Left ventricle myocardium superior (tissue), 1 donor: ENCODE data around the gene SDC1. TPM values are rescaled to one million over a fixed set of nuclear protein-coding genes. Genes with fewer than 3 reads are reported as not detected.

Experiments used
- ATAC-seq: fragments of 200-7000 bp; cut with Tn5 transposase; one replicate; pipeline ENCODE4 v1.9.1; 2020; ENCODE audit warnings: mild to moderate bottlenecking, moderate library complexity
- DNase-seq: peaks from one replicate; pipeline ENCODE4 v3.0.0-alpha.2; 2020
- intact Hi-C: fragments of 100-400 bp; cut with micrococcal nuclease; formaldehyde crosslinking; loops from one replicate; pipeline ENCODE4 v1.11.0; 2022
- total RNA-seq: library from RNA; stranded (reverse); fragmentation: NEBNext Ultra II Directional; extraction: Animal tissue kit (Norgen Biotek cat#: 25700); gene quantifications from one replicate; pipeline ENCODE4 v1.2.1, GENCODE V29; 2021
- donor health status: DM: no; HTN: yes; CAD: no; lungs with severe emphysema.

SDC1 gene
- total RNA-seq, 1 donor from 2014 or later, result 0.42 TPM

DNA sequence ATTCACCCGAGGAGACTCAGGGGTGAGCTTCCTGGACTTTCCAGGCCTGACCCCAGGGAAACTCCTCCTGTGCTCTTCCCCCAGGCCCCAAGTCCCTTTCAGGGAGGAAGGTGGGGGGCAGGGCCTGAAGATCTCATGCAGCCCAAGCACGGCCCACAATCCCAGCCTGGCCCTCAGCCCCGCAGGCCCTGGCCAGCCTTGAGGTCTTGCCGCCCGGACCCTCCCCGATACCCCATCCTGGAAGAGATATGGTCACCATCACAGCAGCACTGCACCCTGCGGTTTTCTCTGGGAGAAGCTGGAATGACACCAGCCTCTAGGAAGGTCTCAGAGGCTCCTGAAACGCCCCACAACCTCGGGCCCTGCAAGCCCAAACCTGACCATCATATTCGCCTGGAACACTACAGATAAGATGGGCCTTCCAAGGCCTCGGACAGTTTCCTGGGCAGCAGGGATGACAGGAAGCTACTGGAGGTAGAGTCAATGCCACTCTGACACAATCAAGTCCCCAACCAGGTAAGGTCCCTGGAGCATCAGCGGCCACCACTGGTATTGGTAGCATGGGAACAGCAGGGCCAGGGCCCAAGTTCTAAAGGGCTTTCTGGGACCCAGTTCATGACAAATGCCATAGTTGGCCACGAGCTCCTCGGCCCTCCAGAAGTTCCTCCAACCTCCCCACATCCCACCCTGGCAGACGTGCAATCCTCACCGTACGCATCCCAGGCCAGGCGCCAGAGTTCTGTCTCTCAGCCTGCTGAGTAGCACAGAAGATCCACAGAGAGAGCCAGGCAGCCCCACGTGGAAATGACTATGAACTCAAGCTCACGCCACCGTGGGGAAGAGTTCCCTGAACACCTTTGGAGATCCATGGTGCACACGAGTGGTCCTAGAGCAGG is 8.6 kb downstream of the SDC1 start:
- intact Hi-C loops, result no loop called here
- ATAC-seq (no peak), DNase-seq (no peak)

DNA sequence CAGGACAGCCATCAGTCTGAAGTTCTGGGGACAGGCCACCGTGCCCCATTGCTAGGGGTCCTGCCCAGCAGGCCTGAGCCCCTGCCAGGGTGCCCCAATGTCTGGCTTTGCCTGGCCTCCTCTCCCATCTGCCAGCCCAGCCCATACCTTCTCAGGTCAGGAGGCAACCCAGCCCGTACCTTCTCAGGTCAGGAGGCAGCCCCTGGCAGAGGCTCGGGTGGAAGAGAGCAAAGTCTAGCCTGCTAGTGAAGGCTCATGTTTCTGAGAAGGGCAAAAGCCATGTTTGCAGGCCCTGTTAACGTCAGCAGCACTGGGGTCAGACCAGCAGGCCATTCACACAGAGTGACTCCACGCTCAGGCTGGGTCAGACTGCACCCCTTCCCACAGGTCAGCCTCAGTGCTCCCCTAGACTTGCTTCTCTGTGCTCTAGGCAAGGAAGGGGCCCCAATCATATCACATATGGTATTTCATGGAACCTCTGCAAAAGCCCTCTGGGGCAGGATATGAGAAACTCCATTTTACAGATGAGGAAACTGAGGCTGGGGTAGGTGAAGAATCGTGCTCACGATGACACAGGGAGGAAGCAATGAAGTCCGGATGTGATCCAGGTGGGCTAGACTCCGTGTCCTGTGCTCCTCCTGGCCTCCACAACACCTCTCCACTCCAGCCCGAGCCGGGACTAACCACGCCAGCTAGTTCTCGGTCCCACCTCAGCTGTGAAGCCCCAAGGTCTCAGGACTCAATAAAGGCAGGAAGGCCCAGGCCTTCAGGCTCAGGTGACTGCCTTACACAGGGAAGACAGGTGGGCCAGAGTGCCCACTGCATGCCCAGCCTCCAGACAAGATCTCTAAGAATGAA is 9.5 kb downstream of the SDC1 start:
- no peak for DNase-seq
- ATAC-seq, result no peak
- intact Hi-C loops, result no loop called here

DNA sequence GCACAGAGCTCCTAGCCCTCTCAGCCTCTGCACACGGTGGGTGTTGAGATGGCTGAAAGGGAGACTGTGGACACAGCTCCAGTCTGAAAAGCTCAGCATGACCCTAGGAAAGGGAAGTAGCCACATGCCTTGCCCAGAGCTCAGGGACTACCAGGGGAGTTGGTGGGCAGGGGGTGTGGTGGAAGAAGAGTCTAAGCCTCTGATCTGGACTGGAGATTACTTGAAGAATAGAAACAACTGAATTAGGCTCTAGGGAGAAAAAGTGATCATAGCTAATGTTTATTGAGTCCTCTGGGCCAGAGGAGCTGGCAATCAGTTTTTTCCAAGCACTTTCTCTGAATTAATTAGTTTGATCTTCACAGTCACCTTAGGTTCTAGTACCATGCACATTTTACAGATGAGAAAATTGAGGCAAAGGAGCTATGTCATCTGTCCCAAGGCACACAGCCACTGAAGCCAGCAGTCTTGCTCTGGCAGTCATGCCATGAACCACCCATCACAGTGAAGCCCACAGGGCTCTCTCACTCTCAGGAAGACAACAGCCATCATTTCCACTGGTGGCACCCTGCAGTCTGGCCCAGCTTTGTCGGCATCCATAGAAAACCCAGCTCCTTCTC is 10.3 kb downstream of the SDC1 start:
- DNase-seq (no peak), ATAC-seq (no peak)
- intact Hi-C loops, result no loop called here

DNA sequence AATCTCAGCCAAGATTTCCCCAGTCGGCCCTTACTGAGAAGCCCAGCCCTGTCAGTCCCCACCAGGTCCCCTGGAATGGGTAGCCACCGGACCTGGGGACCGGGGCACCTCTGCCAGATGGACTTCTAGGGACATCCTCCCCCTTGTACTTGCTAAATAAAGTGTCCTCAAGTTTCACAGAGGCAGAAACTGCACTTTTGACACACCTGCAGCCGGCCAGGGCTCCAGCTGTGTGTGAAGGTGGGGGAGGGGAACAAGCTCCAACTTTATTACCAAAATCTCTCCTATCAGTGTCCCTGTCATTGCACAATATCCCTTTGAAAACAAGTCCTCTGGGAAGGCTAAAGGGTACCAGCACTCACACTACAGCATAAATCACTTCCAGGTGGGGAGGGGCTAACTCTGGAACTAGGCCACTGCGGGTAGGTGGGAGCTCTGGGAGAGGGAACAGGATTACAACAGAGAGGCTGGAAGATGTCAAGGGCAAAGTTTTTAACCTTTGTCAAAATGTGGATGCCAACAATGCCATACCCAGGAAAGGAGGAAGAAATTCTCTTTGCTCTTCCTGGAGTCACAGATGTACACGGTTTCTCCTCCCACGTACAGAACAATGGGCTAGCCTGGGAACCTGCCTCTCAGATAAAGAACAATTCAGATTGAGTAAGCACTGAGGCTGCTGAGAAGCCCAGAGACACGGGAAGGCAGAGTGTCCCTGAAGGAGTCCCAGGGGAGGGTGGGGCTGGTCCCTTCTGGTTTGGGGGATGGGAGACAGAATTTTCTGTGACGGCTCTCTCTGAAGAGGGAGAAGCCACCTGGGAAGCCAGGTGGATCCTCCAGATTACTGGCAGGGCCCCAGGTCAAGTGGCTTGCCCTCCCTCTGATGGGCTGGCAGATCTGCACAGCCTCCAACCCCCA is 11.0 kb downstream of the SDC1 start:
- ATAC-seq, result no peak
- intact Hi-C loops, result no loop called here
- DNase-seq, result no peak

DNA sequence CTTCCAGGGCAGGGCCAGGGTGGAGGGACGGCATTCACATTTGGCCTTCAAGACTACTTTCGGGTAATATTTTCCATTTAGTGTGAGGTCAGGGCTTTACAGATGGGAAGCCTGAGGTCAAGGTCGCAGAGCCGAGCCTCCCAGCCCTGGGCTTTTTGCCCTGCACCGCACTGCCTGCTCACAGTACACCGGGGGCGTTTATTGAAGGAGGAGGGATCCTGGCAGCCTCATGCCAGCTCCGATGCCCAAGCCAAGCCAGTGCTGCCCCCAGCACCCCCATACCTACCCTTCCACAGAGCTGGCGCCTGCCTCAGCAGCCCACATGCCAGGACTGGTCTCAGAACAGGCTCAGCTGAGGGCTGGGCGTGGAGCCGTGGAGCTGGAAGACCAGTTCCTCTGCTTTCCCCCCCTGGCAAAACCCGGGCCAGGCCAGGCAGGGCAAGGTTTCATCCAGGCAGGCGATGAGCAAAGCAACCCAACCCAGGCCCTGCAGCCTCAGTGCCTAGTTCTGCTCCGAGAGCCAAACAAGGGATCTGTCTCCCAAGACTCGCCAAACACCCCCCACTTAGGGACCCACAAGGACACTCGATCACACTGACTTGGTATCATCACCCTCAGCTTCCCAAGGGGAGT is 11.9 kb downstream of the SDC1 start:
- DNase-seq (no peak), ATAC-seq (peak; percentile 22)
- intact Hi-C loops, result no loop called here

DNA sequence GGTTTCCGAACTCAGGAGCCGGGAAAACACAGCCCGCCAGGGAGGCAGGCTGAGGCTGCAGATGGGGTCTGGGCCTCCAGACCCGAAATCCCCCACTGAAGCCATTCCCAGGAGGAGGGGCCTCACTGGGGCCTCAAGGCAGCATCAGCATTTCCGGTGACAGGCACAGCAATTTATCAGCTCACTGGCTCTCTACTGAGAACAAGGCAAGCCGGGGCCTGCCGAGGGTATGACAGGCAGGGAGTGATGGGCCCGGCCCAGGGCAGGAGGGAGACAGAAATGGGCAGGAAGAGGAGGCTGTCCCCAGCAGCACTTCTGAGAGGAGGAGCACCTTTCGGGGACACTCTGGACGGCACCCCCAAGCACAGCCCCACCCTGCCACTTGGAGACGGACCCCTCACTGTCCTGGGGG is 12.5 kb downstream of the SDC1 start:
- no peak for DNase-seq
- peak; percentile 10 for ATAC-seq
- intact Hi-C loops, result no loop called here

DNA sequence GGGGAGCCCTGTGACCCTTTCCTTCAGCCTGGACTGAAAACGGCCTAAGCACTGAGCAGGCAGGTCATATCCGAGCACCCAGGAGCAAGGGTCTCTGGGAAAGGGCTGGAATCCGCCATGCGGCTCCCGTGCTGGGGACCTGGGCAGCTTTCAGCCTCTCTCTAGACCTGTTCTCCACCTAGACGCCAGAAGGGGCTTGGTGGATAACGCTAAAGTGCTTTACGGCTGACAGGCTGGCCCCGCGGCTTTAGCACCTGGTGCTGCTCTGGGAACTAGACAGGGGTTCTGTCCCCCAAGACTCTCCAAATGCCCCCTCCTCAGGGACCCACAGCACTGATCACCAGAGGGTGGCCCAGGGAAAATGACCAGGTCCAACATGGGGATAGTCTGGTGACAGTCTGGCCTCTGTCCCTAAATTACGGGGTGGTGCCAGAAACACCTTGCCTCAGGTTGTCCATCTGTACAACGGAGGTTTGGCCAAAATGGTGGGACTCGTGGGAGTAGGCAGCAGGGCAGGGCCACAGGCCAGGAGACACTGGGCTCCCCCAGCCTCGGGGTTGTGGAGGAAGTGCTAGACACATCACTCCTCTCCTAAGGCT is 13.0 kb downstream of the SDC1 start:
- ATAC-seq, result no peak
- intact Hi-C loops, result no loop called here
- DNase-seq, result no peak

DNA sequence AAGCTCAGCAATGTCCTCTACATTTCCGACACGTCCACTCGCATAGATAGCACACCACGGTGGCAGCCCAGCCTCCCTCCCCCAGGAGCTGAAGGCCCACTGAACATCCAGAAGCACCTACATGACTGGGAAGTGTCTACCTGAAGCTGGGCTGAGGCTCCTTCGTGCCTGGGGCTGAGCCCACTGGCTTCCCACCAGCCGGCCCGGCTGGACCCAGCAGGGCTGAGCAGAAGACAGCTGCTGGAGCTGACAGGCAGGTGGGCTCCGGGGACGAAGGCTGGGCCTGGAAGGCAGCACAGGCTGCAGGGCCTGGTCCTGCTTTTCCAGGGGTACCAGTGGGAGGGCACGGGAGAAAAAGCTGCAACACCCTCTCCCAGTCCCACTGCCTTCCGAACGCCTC is 13.5 kb downstream of the SDC1 start:
- no peak for ATAC-seq
- intact Hi-C loops, result no loop called here
- no peak for DNase-seq

DNA sequence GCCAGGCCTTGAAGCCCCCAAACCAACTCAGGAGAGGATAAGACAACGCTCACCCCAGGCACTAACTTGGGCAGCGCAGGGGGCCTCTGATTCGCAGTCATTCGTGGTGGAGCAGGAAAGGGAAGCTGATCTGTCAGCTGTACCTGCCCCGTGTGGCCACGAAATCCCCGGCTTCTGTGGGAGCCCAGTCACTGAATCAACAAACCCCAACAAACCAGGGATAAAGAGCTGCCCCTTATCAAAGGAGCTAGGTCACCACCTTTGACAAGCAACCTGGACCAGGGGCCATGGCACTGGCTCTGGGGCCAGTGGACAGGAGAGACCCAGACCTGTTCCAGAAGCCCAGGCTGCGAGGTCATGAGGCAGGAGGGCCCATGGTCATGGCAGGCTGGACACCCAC is 14.5 kb downstream of the SDC1 start:
- no peak for ATAC-seq
- intact Hi-C loops, result no loop called here
- no peak for DNase-seq

DNA sequence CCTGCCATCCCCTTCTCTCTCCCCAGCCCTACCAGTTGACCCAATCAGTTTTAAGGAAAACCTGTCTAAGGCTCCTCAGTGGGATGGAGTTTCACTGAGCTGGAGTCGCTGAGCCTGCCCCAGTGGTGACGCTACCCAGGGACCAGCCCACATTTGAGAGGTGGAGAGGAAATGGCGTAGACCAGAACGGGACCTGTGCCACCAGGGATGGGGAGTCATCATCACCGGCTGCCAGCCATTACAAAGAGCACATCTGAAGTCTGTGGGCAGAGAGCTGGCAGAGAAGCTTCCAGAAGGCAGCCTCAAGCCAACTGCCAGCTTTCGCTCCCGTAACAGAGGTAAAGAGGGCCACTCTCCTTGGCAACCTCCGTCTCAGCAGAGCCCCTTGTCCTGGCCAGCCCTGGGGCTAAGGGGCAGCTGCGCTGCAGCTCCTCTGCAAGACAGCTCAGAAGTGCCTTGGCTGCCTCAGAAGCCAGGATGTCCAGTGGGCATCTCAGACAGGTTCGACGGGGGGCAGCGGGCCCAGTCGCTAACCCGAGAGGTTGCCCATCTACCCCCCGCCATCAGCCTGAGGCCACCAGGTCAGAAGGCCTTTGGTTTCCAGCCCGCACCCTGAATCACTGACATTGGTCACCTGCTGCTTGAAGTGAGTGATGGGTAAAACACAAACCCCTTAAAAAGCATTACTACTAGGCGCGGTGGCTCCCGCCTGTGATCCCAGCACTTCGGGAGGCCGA is 15.4 kb downstream of the SDC1 start:
- ATAC-seq, result no peak
- intact Hi-C loops, result no loop called here
- no peak for DNase-seq

DNA sequence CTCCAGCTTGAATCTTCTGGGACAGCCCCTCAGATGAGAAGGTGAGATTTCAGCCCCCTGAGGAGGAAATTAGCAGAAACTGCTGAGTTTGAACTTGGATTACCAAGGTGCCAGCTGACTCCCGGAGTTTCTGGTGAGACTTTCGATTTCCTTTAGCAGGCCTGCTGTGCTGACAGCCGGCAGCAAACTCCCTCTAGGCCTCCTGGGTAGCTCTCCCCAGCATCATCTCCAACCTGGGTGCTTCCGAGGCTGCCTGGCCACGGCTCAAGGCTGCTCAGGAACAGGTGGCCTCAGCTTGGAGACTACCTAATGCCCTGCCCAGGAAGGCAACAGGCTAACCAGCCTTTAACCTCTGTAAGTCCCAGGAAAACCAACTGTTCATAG is 16.5 kb downstream of the SDC1 start:
- no peak for ATAC-seq
- intact Hi-C loops, result no loop called here
- no peak for DNase-seq

DNA sequence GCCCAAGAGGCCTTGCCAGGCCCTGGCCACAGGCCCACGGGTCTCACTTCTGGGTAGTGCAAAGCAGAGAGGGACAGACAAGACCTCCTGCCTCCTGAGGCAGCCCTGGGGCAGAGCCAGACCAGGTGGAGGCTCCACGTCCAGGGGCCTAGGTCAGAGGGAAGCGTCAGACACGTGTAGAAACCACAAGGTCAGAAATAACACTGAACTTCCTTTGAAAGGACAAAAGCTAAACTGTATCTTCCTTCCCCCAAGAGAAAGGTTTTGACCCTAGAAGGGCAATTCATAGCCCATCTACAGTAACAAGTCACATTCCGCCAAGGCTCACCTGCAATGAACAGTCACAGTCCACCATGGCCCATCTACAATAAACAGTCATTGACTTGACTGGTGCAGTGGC is 17.9 kb downstream of the SDC1 start:
- no peak for ATAC-seq
- intact Hi-C loops, result no loop called here
- no peak for DNase-seq

DNA sequence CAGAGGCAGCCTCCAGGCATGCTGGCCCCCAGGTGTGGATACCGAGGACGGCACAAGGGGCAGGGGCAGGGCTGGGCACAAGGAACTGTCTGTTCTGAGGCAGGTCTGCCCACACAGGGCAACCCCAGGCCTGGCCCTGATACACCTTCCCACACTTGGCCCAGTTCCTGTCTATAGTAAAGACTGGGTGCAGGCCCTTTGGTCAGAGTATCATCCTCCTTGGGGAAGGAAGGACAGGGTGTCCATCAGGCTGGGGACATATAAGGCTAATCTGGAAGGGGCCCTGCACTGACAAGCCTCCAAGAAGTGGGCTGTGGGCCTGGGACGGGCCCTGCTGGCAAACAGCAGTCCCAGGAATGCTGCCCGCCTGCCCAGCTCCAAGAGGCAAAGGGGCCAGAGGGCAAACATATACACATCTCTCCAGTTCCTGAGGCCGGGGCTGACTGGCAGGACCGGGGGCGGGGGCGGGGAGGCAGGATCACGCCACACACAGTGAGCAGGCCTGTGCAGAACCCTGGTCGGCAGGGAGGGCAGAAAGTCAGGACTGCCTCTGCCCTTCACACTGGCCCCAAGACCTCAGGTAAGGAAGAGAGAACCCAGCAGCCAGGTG is 18.9 kb downstream of the SDC1 start:
- intact Hi-C loops, result no loop called here
- no peak for ATAC-seq
- no peak for DNase-seq

DNA sequence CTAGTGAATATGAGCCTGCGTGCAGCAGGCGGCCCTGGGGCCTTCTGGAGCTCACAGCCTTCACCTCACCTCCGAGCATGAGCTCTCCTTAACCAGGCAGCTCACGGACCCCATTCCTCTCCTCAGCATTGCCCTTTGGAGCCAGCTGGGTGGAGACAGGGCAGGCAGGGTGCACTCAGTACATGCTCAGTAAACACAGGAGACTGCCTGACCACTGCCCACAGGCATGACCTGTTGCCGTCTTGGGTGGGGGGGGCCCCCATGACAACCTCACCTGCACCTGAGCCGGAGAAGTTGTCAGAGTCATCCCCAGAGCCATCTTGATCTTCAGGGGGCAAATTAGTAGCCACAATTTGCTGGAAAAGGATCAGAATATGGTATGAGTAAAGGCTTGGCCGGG is 19.9 kb downstream of the SDC1 start:
- ATAC-seq, result no peak
- intact Hi-C loops, result no loop called here
- no peak for DNase-seq

DNA sequence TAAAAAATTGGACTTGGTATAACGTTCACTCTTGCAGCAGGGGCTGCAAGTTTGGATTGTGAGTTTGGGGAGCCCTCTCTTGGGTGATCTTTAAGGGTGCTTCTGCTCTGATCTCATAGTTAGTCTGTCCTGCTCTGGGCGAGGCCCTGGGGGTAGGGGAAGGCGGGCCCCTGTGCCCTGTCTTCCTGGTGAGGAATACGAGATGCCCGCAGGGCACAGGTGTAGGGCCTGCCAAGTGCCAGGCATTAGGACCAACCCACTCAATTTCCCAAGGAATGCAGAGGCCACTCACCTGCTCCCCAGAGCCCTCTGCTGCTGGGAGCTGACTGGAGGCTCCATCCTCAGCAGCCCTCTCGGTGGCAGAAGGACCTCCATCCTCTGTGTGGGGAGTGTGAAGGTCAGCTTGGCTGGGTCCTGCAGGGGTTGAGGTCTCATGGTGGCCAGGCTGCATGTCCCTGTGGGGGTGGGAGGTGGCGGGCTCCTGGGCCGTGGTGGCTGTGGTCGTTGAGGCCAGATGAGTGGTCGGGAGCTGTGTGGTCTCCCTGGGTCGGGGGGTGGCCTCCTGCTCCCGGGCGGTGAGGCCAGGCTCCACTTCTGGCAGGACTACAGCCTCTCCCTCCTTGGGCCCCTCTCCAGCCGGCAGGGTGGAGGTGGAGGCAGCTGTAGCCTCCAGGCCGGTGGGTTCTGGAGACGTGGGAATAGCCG is 21.3 kb downstream of the SDC1 start:
- intact Hi-C loops, result no loop called here
- no peak for DNase-seq
- ATAC-seq, result no peak

DNA sequence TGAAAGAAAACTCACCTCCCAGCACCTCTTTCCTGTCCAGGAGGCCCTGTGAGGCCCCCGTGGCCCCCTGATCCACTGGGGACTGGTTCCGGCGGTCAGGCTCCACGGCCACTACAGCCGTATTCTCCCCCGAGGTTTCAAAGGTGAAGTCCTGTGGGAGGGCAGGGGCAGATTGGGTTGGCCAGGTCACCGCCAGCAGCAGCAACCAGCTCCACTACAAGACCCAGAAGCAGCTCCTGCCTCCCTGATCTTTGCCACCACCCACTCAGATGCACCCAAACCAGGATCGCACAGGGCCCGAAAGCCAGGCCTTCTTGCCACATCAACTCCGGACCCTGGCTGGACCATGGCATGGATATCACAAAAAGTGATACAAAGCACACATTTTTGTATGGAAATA is 21.9 kb downstream of the SDC1 start:
- no peak for DNase-seq

DNA sequence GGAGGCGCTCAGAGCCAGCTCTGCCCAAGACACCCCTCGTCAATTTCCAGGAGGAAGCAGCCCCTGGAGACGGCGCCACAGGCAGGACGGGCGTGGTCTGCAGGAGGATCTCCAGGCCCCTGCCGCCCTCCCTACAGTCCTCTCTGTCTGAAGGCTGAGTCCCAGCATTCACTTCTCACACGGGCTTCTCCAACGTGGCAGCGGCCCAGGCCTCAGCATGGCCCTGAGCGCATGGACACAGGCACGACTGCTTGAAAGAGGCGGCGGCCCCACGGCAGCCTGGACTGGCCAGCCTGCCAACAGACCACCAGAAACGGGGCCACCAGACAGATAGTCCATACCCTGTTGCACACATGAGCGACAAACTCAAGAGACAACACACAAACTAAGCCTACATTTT is 23.3 kb downstream of the SDC1 start:
- intact Hi-C loops, result no loop called here
- DNase-seq (no peak), ATAC-seq (no peak)

More for the DNA sequence above, 21.9 kb downstream of the SDC1 start:
- intact Hi-C loops, result no loop called here
- no peak for ATAC-seq
